CD14-positive monocyte (primary cell): Measurements from ENCODE around the gene AP1G2. TPM values are rescaled to one million over a fixed set of nuclear protein-coding genes. Genes with fewer than 3 reads are reported as not detected.

Experiments
- DNase-seq, 3 donors: peaks; one replicate each; pipeline ENCODE4 v3.0.0-alpha.2; 2011 to 2022
- H2AFZ ChIP-seq: 2 replicates; pipeline ENCODE4 v1.6.0; 2012; ENCODE audit warnings: mild to moderate bottlenecking, low read depth, low read length, inconsistent platforms; ENCODE audit not compliant: insufficient read depth, poor library complexity, severe bottlenecking
- H3K27ac ChIP-seq, 2 donors: 1 replicate in 1 of 2; 2 replicates in 1 of 2; pipeline ENCODE4 v1.5.1; 2012 to 2013; ENCODE audit warnings: low read length in 2 of 2, control low read depth in 1 of 2, inconsistent platforms in 1 of 2, low read depth in 1 of 2, mild to moderate bottlenecking in 1 of 2
- H3K27me3 ChIP-seq, 2 donors: one replicate each; pipeline versions ENCODE4 v1.6.0 to v1.6.1; 2011 to 2013; ENCODE audit warnings: low read length in 2 of 2; ENCODE audit not compliant: control insufficient read depth in 2 of 2, insufficient read depth in 2 of 2
- H3K36me3 ChIP-seq, 2 donors: replicated peaks in 1 of 2; 1 replicate in 1 of 2; 2 replicates in 1 of 2; pipeline versions ENCODE4 v1.5.1 to v1.6.1; 2012 to 2013; ENCODE audit warnings: low read length in 2 of 2, control low read depth in 1 of 2, inconsistent platforms in 1 of 2, mild to moderate bottlenecking in 1 of 2; ENCODE audit not compliant: insufficient read depth in 2 of 2, control insufficient read depth in 1 of 2
- H3K4me1 ChIP-seq, 2 donors: 1 replicate in 1 of 2; 2 replicates in 1 of 2; pipeline versions ENCODE4 v1.5.1 to v1.6.1; 2012 to 2013; ENCODE audit warnings: low read length in 2 of 2, control low read depth in 1 of 2, inconsistent platforms in 1 of 2, mild to moderate bottlenecking in 1 of 2, moderate library complexity in 1 of 2; ENCODE audit not compliant: insufficient read depth in 2 of 2, control insufficient read depth in 1 of 2
- H3K4me2 ChIP-seq: replicated peaks from 2 replicates; pipeline ENCODE3; 2012; ENCODE audit warnings: low read length, moderate library complexity, mild to moderate bottlenecking; ENCODE audit not compliant: poor library complexity, severe bottlenecking; ENCODE audit errors: extremely low read depth
- H3K4me3 ChIP-seq, 3 experiments: fragments of 200-600 bp in 1 of 3; sonication (generic) in 1 of 3; replicated peaks in 1 of 3; 1 replicate in 2 of 3; 2 replicates in 1 of 3; pipeline ENCODE4 v1.5.1; 2011 to 2013; ENCODE audit warnings: low read length in 3 of 3, mild to moderate bottlenecking in 3 of 3, control low read depth in 2 of 3, low read depth in 2 of 3, inconsistent platforms in 1 of 3, moderate library complexity in 1 of 3
- H3K79me2 ChIP-seq: 2 replicates; pipeline ENCODE4 v1.6.0; 2012; ENCODE audit warnings: mild to moderate bottlenecking, control low read depth, inconsistent platforms, low read length, moderate library complexity; ENCODE audit not compliant: insufficient read depth
- H3K9ac ChIP-seq: 2 replicates; pipeline ENCODE4 v1.6.0; 2017; ENCODE audit warnings: low read length, mild to moderate bottlenecking; ENCODE audit not compliant: insufficient read depth, poor library complexity, severe bottlenecking
- H3K9me3 ChIP-seq, 2 donors: replicated peaks in 1 of 2; 1 replicate in 1 of 2; 2 replicates in 1 of 2; pipeline versions ENCODE4 v1.5.1 to v1.6.1; 2012 to 2013; ENCODE audit warnings: low read length in 2 of 2, control low read depth in 1 of 2; ENCODE audit not compliant: control insufficient read depth in 1 of 2, insufficient read depth in 1 of 2
- H4K20me1 ChIP-seq: 2 replicates; pipeline ENCODE4 v1.6.0; 2012; ENCODE audit warnings: mild to moderate bottlenecking, low read length, control low read depth, moderate library complexity; ENCODE audit not compliant: insufficient read depth
- H3K27ac Mint-ChIP-seq, 7 donors: one replicate each; pipeline ENCODE4 v1.8.0; 2020; ENCODE audit warnings: mild to moderate bottlenecking in 7 of 7, mixed read lengths in 7 of 7, moderate library complexity in 6 of 7, inconsistent platforms in 2 of 7
- H3K27me3 Mint-ChIP-seq, 3 donors: one replicate each; pipeline ENCODE4 v1.8.0; 2021 to 2022; ENCODE audit warnings: low read depth in 3 of 3, mild to moderate bottlenecking in 3 of 3, mixed read lengths in 3 of 3, moderate library complexity in 3 of 3, inconsistent platforms in 1 of 3
- H3K36me3 Mint-ChIP-seq, 2 donors: one replicate each; pipeline ENCODE4 v1.8.0; 2020; ENCODE audit warnings: mixed read lengths in 2 of 2, inconsistent platforms in 1 of 2, mild to moderate bottlenecking in 1 of 2
- H3K4me1 Mint-ChIP-seq: one replicate; pipeline ENCODE4 v1.8.0; 2020; ENCODE audit warnings: mild to moderate bottlenecking, mixed read lengths
- H3K4me3 Mint-ChIP-seq, 2 donors: one replicate each; pipeline ENCODE4 v1.8.0; 2020; ENCODE audit warnings: mild to moderate bottlenecking in 2 of 2, mixed read lengths in 2 of 2, moderate library complexity in 1 of 2
- H3K9me3 Mint-ChIP-seq, 7 donors: one replicate each; pipeline ENCODE4 v1.8.0; 2020 to 2022; ENCODE audit warnings: mixed read lengths in 7 of 7, mild to moderate bottlenecking in 6 of 7, moderate library complexity in 6 of 7, inconsistent platforms in 2 of 7
- CTCF ChIP-seq: fragments of 200-600 bp; IDR thresholded peaks from one replicate; pipeline ENCODE4 v1.8.0; 2022; ENCODE audit warnings: antibody characterized with exemption, mild to moderate bottlenecking
- WGBS: methylation state at CpG from one replicate; pipeline ENCODE4 v1.1.5; 2013; ENCODE audit warnings: missing lambda C conversion rate; ENCODE audit not compliant: insufficient coverage; 5-methylcytosine and 5-hydroxymethylcytosine counted together
- intact Hi-C, 2 donors: fragments of 100-400 bp; cut with micrococcal nuclease; formaldehyde crosslinking; loops; one replicate each; pipeline versions ENCODE4 v1.15.0 to v1.15.1; 2023
- polyA plus RNA-seq, 3 donors: library from polyadenylated mRNA; depleted of rRNA in 1 of 3; unstranded in 2 of 3; stranded (reverse) in 1 of 3; fragments of 300-500 nt in 2 of 3; fragments of >200 nt in 1 of 3; fragmentation: Illumina TruSeq in 2 of 3; gene quantifications; 1 replicate in 2 of 3; 2 replicates in 1 of 3; pipeline ENCODE4 v1.2.3, GENCODE V29; 2012 to 2021

AP1G2 gene
- polyA plus RNA-seq, 3 donors: 32.2 to 437 (median 37.0) TPM

DNA sequence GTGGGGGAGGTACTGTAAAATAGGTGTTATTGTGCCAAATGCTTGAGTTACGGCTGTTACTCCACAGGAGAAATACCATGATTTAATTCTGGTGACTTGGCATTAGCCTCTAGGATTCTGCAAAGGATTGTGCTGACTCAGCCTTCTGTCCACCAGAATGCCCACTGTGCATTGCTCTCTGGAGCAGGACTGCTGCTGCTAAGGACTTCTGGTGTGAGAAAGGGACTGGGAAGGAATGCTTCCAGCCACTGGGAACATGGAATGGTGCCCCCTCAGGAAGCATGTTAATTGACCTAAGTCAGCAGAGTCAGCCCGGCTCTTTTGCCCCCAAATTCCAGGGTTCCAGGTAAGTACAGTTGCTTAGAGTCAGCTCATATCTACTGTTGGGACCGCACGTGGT, 48.9 kb downstream of the AP1G2 start:
- no peak overlapping the region for H3K9ac ChIP-seq
- Mint-ChIP-seq H3K27ac (no peak overlapping the region), H3K4me3 (no peak overlapping the region), H3K36me3 (no peaks in the 10 kb centered on the region), H3K4me1 (peaks cover 15% of the 10 kb centered on the region), H3K27me3 (peaks cover 1 to 4% (median 2%) of the 10 kb centered on the region in 3 donors), H3K9me3 (no peaks in the 10 kb centered on the region)
- H3K27me3 ChIP-seq: no peaks in the 10 kb centered on the region
- no peak overlapping the region for H3K27ac ChIP-seq
- no peaks in the 10 kb centered on the region for H3K79me2 ChIP-seq
- WGBS: 93% methylated on average over 2 of the region's 4 CpGs
- no peak overlapping the region for H3K4me3 ChIP-seq
- no peak for TF ChIP-seq CTCF
- intact Hi-C loops: no loop called here
- H4K20me1 ChIP-seq: no peaks in the 10 kb centered on the region
- no peak overlapping the region for H3K4me2 ChIP-seq
- H2AFZ ChIP-seq: no peak overlapping the region
- no peaks in the 10 kb centered on the region for H3K9me3 ChIP-seq
- peaks cover 14 to 18% of the 10 kb centered on the region in 2 donors for H3K4me1 ChIP-seq
- H3K36me3 ChIP-seq: no peaks in the 10 kb centered on the region
- no peak for DNase-seq

- Histone ChIP-seq H2AFZ (no peak overlapping the region), H3K79me2 (no peaks in the 10 kb centered on the region), H3K27ac (no peak overlapping the region), H3K36me3 (no peaks in the 10 kb centered on the region), H3K4me1 (peaks cover 14 to 18% of the 10 kb centered on the region in 2 donors), H3K4me3 (no peak overlapping the region), H3K9me3 (no peaks in the 10 kb centered on the region), H3K4me2 (no peak overlapping the region), H3K9ac (no peak overlapping the region), H4K20me1 (no peaks in the 10 kb centered on the region), H3K27me3 (no peaks in the 10 kb centered on the region)
- Mint-ChIP-seq H3K4me1 (peaks cover 15% of the 10 kb centered on the region), H3K4me3 (no peak overlapping the region), H3K27ac (no peak overlapping the region), H3K27me3 (peaks cover 1 to 6% (median 2%) of the 10 kb centered on the region in 3 donors), H3K9me3 (no peaks in the 10 kb centered on the region), H3K36me3 (no peaks in the 10 kb centered on the region)
- no CpG with 5 or more reads among the region's 6 CpGs for WGBS
- DNase-seq: no peak
- intact Hi-C loops: no loop called here
- TF ChIP-seq CTCF: no peak
Observed at GRCh38 chr14:23517650-23518326, 49.8 kb downstream of the AP1G2 start.
